ENCODE data around the gene CASZ1. TPM values are rescaled to one million over a fixed set of nuclear protein-coding genes. Genes with fewer than 3 reads are reported as not detected.

CASZ1 gene
- total and polyA plus RNA-seq, 10 of the 15 experiments (the other 5 are each of a cell fraction or from before 2014, with no cell fraction given), result 0.52 to 9.8 (median 3.7) TPM

DNA sequence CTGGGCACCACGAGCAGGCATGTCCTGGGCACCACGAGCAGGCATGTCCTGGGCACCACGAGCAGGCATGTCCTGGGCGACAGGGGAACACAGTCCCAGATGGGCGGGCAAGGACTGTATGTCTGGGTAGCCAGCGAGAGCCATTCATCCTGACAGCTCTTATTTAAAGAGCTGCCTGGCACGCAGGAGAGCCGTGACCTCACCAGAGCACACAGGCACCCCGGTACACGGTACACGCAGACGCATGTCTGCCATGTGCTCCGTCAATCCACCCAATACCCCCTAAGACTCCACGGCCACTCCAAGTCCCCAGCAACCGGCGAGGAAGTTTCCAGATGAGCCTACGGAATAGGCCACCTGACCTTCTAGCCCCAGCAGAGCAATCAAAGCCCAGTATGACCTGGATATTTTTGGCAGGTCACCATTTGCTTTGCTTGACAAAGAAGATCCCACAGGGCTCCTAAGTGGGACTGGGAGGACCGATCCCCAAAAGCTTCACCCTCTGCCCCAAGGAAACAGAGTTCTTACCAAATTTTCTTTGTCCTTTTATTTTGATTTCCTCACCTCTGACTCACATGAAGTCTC, 51.7 kb downstream of the CASZ1 start (continued):
- no peak for TF ChIP-seq BCLAF1 (IDR thresholded peaks at IDR 0.05)

DNA sequence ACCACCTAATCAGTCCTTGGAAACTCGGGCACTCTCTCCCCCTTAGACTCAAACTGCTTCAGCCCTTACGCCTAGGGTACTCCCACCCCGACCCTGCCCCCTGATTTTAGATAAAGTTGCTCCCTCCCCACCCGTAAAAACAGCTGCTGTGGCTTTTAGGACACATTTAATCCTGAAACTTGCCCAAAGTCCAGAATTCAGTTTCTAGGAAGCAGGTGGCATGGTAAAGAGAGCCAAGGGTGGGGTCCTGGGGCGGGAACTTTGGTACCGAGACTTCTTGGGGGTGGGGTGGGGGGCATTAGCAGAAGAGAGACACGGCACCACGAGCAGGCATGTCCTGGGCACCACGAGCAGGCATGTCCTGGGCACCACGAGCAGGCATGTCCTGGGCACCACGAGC, 52.4 kb downstream of the CASZ1 start:
- WGBS (ENCODE audit: insufficient coverage, insufficient replicate concordance, low lambda C conversion rate, missing lambda C conversion rate), result 19% methylated on average over 11 of the region's 11 CpGs
- DNase-seq (ENCODE audit: low read depth, low spot score) (no peak), ATAC-seq (no peak), FAIRE-seq (no peak)
- Histone ChIP-seq H3K27ac (ENCODE audit: control insufficient read depth, insufficient read depth) (no peak overlapping the region), H3K27me3 (replicated peaks in 1 of 2; ENCODE audit: control insufficient read depth in 2 of 2, insufficient read depth in 2 of 2, low read length in 1 of 2) (no peaks in the 10 kb centered on the region), H3K4me3 (no peak overlapping the region), H3K9ac (ENCODE audit: control insufficient read depth, insufficient read depth, low read length) (no peak overlapping the region), H3K4me2 (ENCODE audit: control insufficient read depth, insufficient read depth) (no peak overlapping the region), H3K9me3 (replicated peaks; ENCODE audit: control insufficient read depth, insufficient read depth, low read length) (no peaks in the 10 kb centered on the region), H3K79me2 (ENCODE audit: control insufficient read depth, insufficient read depth, low read length) (no peaks in the 10 kb centered on the region), H4K20me1 (ENCODE audit: control insufficient read depth, insufficient read depth) (no peaks in the 10 kb centered on the region), H3K4me1 (ENCODE audit: control insufficient read depth, insufficient read depth, low read length) (no peaks in the 10 kb centered on the region), H2AFZ (ENCODE audit: control insufficient read depth, low read depth, low read length) (no peak overlapping the region), H3K36me3 (ENCODE audit: control insufficient read depth in 2 of 2, insufficient read depth in 2 of 2, low read length in 1 of 2) (no peaks in the 10 kb centered on the region)
- RAD21 ChIA-PET (ENCODE audit: unreplicated experiment), result no interaction called here
- BruUV-seq (replicated peaks), result no TSS peak
- SMC1A ChIA-PET (ENCODE audit: uncharacterized antibody, unreplicated experiment), result no interaction called here
- intact Hi-C loops (cut with micrococcal nuclease; ENCODE audit: unreplicated experiment), result no loop called here
- POLR2A ChIA-PET, result no interaction called here
- in situ Hi-C loops (cut with MboI), result no loop called here
- CTCF ChIA-PET, result no interaction called here
- no peak for TF ChIP-seq SMC3 (IDR thresholded peaks at IDR 0.05; ENCODE audit: borderline replicate concordance, low read length)
- TF ChIP-seq IRF3 (IDR thresholded peaks at IDR 0.05), result no peak
- TF ChIP-seq ZNF24 (IDR thresholded peaks at IDR 0.05), result no peak
- no peak for TF ChIP-seq ZBTB11 (CRISPR knock-in tag; IDR thresholded peaks at IDR 0.05)
- TF ChIP-seq STAT1 (conservative IDR thresholded peaks at IDR 0.05), result no peak
- TF ChIP-seq ZNF687 (IDR thresholded peaks at IDR 0.05), result no peak
- no peak for TF ChIP-seq KLF5 (IDR thresholded peaks at IDR 0.05; ENCODE audit: partially characterized antibody)
